NB4 (cell line): ENCODE measurements around the gene PLCB3.

ENCODE experiments used
- CTCF ChIP-seq: IDR thresholded peaks from one replicate; pipeline ENCODE4 v1.5.1; 2012; ENCODE audit warnings: low read depth, low read length
- MYC ChIP-seq: IDR thresholded peaks from 2 replicates; pipeline ENCODE4 v1.6.1; 2011; ENCODE audit warnings: low read depth, low read length
- POLR2A ChIP-seq: IDR thresholded peaks from 2 replicates; pipeline ENCODE4 v1.6.1; 2011; ENCODE audit warnings: mild to moderate bottlenecking; ENCODE audit not compliant: insufficient read length; ENCODE audit errors: extremely low read depth

GRCh38 chr11:64316672-64317324 is 65.5 kb downstream of the PLCB3 start:
- no peak for TF ChIP-seq CTCF
- TF ChIP-seq POLR2A = no peak
- no peak for TF ChIP-seq MYC
